HEK293 (cell line): ENCODE data around the gene UGT2B10.

Experiments used
- AEBP2 ChIP-seq: fragments of 450-650 bp; formaldehyde crosslinking; IDR thresholded peaks from 2 replicates; pipeline ENCODE4 v1.5.1; 2016; ENCODE audit warnings: missing biosample characterization, missing genetic modification characterization, borderline replicate concordance
- ATF2 ChIP-seq: fragments of 450-650 bp; formaldehyde crosslinking; IDR thresholded peaks from 2 replicates; pipeline ENCODE4 v1.5.1; 2016; ENCODE audit warnings: missing biosample characterization, missing genetic modification characterization, low read depth
- BCL11B ChIP-seq: fragments of 450-650 bp; formaldehyde crosslinking; IDR thresholded peaks from 2 replicates; pipeline ENCODE4 v1.5.1; 2016; ENCODE audit warnings: low read depth, missing biosample characterization, missing genetic modification characterization
- CTCF ChIP-seq: fragments of 450-650 bp; formaldehyde crosslinking; IDR thresholded peaks from 2 replicates; pipeline ENCODE4 v1.5.1; 2016; ENCODE audit warnings: missing biosample characterization, missing genetic modification characterization
- IKZF3 ChIP-seq: fragments of 450-650 bp; IDR thresholded peaks from 2 replicates; pipeline ENCODE4 v1.5.0; 2018; ENCODE audit warnings: missing biosample characterization, mild to moderate bottlenecking, missing genetic modification characterization, moderate library complexity
- PBX3 ChIP-seq: sonication (generic); formaldehyde crosslinking; IDR thresholded peaks from 2 replicates; pipeline ENCODE4 v1.8.1; 2022; ENCODE audit warnings: mild to moderate bottlenecking, moderate library complexity, missing genetic modification reagents
- REST ChIP-seq: fragments of 450-650 bp; formaldehyde crosslinking; IDR thresholded peaks from 2 replicates; pipeline ENCODE4 v1.5.1; 2016; ENCODE audit warnings: missing biosample characterization, missing genetic modification characterization
- ZNF10 ChIP-seq: fragments of 450-650 bp; formaldehyde crosslinking; IDR thresholded peaks from 2 replicates; pipeline ENCODE4 v1.5.1; 2017; ENCODE audit warnings: missing biosample characterization, missing genetic modification characterization
- ZNF335 ChIP-seq: fragments of 450-650 bp; formaldehyde crosslinking; conservative IDR thresholded peaks from 2 replicates; pipeline ENCODE4 v1.5.1; 2016; ENCODE audit warnings: missing biosample characterization, missing genetic modification characterization
- ZNF37A ChIP-seq: fragments of 450-650 bp; IDR thresholded peaks from 2 replicates; pipeline ENCODE4 v1.5.1; 2018; ENCODE audit warnings: missing biosample characterization, missing genetic modification characterization
- ZNF510 ChIP-seq: fragments of 450-650 bp; formaldehyde crosslinking; IDR thresholded peaks from 2 replicates; pipeline ENCODE4 v1.5.1; 2018; ENCODE audit warnings: mild to moderate bottlenecking, missing genetic modification characterization, missing biosample characterization; ENCODE audit not compliant: insufficient replicate concordance
- ZNF596 ChIP-seq: fragments of 450-650 bp; IDR thresholded peaks from 2 replicates; pipeline ENCODE4 v1.5.0; 2018; ENCODE audit warnings: missing biosample characterization, mild to moderate bottlenecking, missing genetic modification characterization, moderate library complexity
- ZNF629 ChIP-seq: fragments of 450-650 bp; formaldehyde crosslinking; IDR thresholded peaks from 2 replicates; pipeline ENCODE4 v1.5.1; 2017; ENCODE audit warnings: missing biosample characterization, missing genetic modification characterization

- TF ChIP-seq CTCF (tag by site-specific recombination) = no peak
- TF ChIP-seq ZNF37A = no peak
- TF ChIP-seq ZNF629 (tag by site-specific recombination) = no peak
- TF ChIP-seq ZNF510 = no peak
- TF ChIP-seq ATF2 (tag by site-specific recombination) = no peak
- no peak for TF ChIP-seq BCL11B
- no peak for TF ChIP-seq ZNF335
- TF ChIP-seq ZNF596 = no peak
- no peak for TF ChIP-seq PBX3 (CRISPR knock-in tag)
- no peak for TF ChIP-seq IKZF3 (tag by site-specific recombination)
- TF ChIP-seq REST = no peak
- TF ChIP-seq ZNF10 (tag by site-specific recombination) = no peak
- no peak for TF ChIP-seq AEBP2 (tag by site-specific recombination)
Observed at GRCh38 chr4:68877555-68877954, 61.8 kb downstream of the UGT2B10 start.
